ENCODE measurements around the gene OARD1.

OARD1 gene

GRCh38 chr6:41065550-41066026, 6.6 kb downstream of the OARD1 start:
- H3K4me3 ChIP-seq (ENCODE audit: low read length), result no peak overlapping the region
- no peak for DNase-seq (ENCODE audit: low read depth)
- TF ChIP-seq CTCF (conservative IDR thresholded peaks at IDR 0.05; ENCODE audit: low read length), result no peak

- no peak for DNase-seq (ENCODE audit: low read depth)
- TF ChIP-seq CTCF (conservative IDR thresholded peaks at IDR 0.05; ENCODE audit: low read length), result no peak
These were observed 7.3 kb downstream of the OARD1 start for GRCh38 chr6:41064841-41065240.

GRCh38 chr6:41063884-41064285, 8.3 kb downstream of the OARD1 start:
- no peak for TF ChIP-seq CTCF (conservative IDR thresholded peaks at IDR 0.05; ENCODE audit: low read length)
- no peak overlapping the region for H3K4me3 ChIP-seq (ENCODE audit: low read length)
- no peak for DNase-seq (ENCODE audit: low read depth)

More at GRCh38 chr6:41064841-41065240, 7.3 kb downstream of the OARD1 start:
- no peak overlapping the region for H3K4me3 ChIP-seq (ENCODE audit: low read length)

GRCh38 chr6:41062056-41062455, 10.1 kb downstream of the OARD1 start:
- no peak for DNase-seq (ENCODE audit: low read depth)
- no peak overlapping the region for H3K4me3 ChIP-seq (ENCODE audit: low read length)
- no peak for TF ChIP-seq CTCF (conservative IDR thresholded peaks at IDR 0.05; ENCODE audit: low read length)

GRCh38 chr6:41061196-41061726, 10.9 kb downstream of the OARD1 start:
- TF ChIP-seq CTCF (conservative IDR thresholded peaks at IDR 0.05; ENCODE audit: low read length), result no peak
- H3K4me3 ChIP-seq (ENCODE audit: low read length), result no peak overlapping the region
- no peak for DNase-seq (ENCODE audit: low read depth)

GRCh38 chr6:41059556-41059955, 12.6 kb downstream of the OARD1 start:
- peak; percentile 61 for DNase-seq (ENCODE audit: low read depth)
- H3K4me3 ChIP-seq (ENCODE audit: low read length), result no peak overlapping the region
- no peak for TF ChIP-seq CTCF (conservative IDR thresholded peaks at IDR 0.05; ENCODE audit: low read length)

- DNase-seq (ENCODE audit: low read depth), result no peak
- TF ChIP-seq CTCF (conservative IDR thresholded peaks at IDR 0.05; ENCODE audit: low read length), result no peak
- H3K4me3 ChIP-seq (ENCODE audit: low read length), result no peak overlapping the region
These were observed 13.4 kb downstream of the OARD1 start for GRCh38 chr6:41058783-41059181.
